ENCODE data around the gene RPS6KA1.

DNA sequence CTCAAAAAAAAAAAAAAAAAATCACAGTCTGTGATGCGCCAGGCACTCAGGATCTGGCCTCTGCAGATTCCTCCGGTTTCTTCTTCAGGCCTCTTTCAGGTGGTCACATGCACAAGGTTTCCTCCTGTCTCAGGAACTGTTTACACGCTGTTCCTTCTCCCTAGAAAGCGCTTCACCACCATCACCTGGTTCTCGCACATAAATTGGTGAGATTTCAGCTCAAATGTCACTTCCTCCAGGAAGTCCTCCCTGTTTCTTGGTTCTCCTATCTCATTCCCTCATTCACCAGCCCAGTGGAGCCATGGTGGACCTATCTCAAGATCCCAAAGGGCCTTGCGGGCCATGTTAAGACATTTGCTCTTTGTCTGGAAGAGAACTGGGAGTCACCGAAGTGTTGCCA lies 30.7 kb upstream of the RPS6KA1 start:
- no peak for TF ChIP-seq NANOG (IDR thresholded peaks at IDR 0.05; ENCODE audit: insufficient read depth, low read depth, low read length, poor library complexity, severe bottlenecking)
- no peak for TF ChIP-seq POLR2A (IDR thresholded peaks at IDR 0.05; ENCODE audit: control extremely low read depth in 1 of 2, low read depth in 2 of 2, low read length in 2 of 2)
- no peak for TF ChIP-seq MAFK (IDR thresholded peaks at IDR 0.05; ENCODE audit: low read depth, low read length)
- TF ChIP-seq EZH2 (IDR thresholded peaks at IDR 0.05; ENCODE audit: low read depth, low read length, severe bottlenecking): no peak
- no peak for TF ChIP-seq SIX5 (IDR thresholded peaks at IDR 0.05; ENCODE audit: low read depth, low read length)
- no peak for TF ChIP-seq ATF2 (IDR thresholded peaks at IDR 0.05; ENCODE audit: low read length)

Measured in H1 (cell line).